A549 (cell line): ENCODE results near the gene SLC25A25. TPM values are rescaled to one million over a fixed set of nuclear protein-coding genes. Genes with fewer than 3 reads are reported as not detected.
A peak's percentile ranks its signal among the peaks of the same experiment; 100 is the strongest.
"Not testable (repeated sequence)": the region's sequence is repeated elsewhere in the genome, so short reads cannot be mapped to it uniquely, and the experiment has no call there.

Experiments used
- ATAC-seq, 2 experiments: fragments of 200-7000 bp in 1 of 2; fragments of >200 bp in 1 of 2; cut with Nextera tagmentation in 1 of 2; cut with Tn5 transposase in 1 of 2; 3 replicates each; pipeline versions ENCODE4 v1.8.0 to v1.9.1; 2018 to 2020; ENCODE audit warnings: mild to moderate bottlenecking in 1 of 2, moderate library complexity in 1 of 2
- CTCF ChIA-PET: fragments of 300-600 bp; sonication (Branson Sonifier 250); formaldehyde crosslinking; extraction: SDS; loops from one replicate; lab custom pipeline; 2021; ENCODE audit warnings: antibody characterized with exemption, inconsistent platforms; lab: Yijun Ruan, JAX
- POLR2A ChIA-PET: fragments of 350-600 bp; formaldehyde crosslinking; extraction: SDS; loops from one replicate; lab custom pipeline; 2021; ENCODE audit warnings: antibody characterized with exemption, inconsistent platforms; lab: Yijun Ruan, JAX
- DNase-seq, 2 experiments: peaks; one replicate each; pipeline versions ENCODE4 v3.0.0 to v3.0.0-alpha.2; 2011 to 2016; ENCODE audit warnings: low read depth in 1 of 2, low spot score in 1 of 2
- FAIRE-seq: peaks from 2 replicates; lab custom pipeline; 2011; peaks lifted over from hg19 to GRCh38; lab: Jason Lieb, UNC
- H3K27ac ChIP-seq, 2 experiments: fragments of >200 bp; sonication (Bioruptor Twin); formaldehyde crosslinking; 3 replicates each; pipeline ENCODE4 v1.5.1; 2016 to 2017
- H3K4me1 ChIP-seq: fragments of >200 bp; sonication (Bioruptor Twin); formaldehyde crosslinking; 3 replicates; pipeline ENCODE4 v1.6.1; 2016
- H3K4me2 ChIP-seq: fragments of >200 bp; sonication (Bioruptor Twin); formaldehyde crosslinking; 3 replicates; pipeline ENCODE4 v1.6.1; 2016
- H3K4me3 ChIP-seq: fragments of >200 bp; sonication (Bioruptor Twin); formaldehyde crosslinking; 3 replicates; pipeline ENCODE4 v1.5.1; 2016
- H3K9me3 ChIP-seq: fragments of >200 bp; sonication (Bioruptor Twin); formaldehyde crosslinking; 3 replicates; pipeline ENCODE4 v1.6.1; 2016
- EP300 ChIP-seq, 2 experiments: fragments of >200 bp; sonication (Bioruptor Twin); formaldehyde crosslinking; IDR thresholded peaks; 2 replicates in 1 of 2; 3 replicates in 1 of 2; pipeline ENCODE4 v1.6.1; 2016 to 2017
- ESRRA ChIP-seq: fragments of 150-350 bp; IDR thresholded peaks from 2 replicates; pipeline ENCODE4 v1.6.1; 2014; ENCODE audit warnings: mild to moderate bottlenecking, low read length, borderline replicate concordance
- GATA3 ChIP-seq: IDR thresholded peaks from 2 replicates; pipeline ENCODE4 v1.6.1; 2012; ENCODE audit warnings: borderline replicate concordance
- HEYL ChIP-seq: fragments of 250-450 bp; sonication (Bioruptor Pico); IDR thresholded peaks from 2 replicates; pipeline ENCODE4 v1.8.0; 2021; ENCODE audit warnings: mild to moderate bottlenecking, moderate library complexity
- HOXB5 ChIP-seq: fragments of 250-450 bp; sonication (Bioruptor Pico); IDR thresholded peaks from 2 replicates; pipeline ENCODE4 v1.5.0; 2020; ENCODE audit warnings: mild to moderate bottlenecking, moderate library complexity
- JUN ChIP-seq, 2 experiments: fragments of >200 bp; sonication (Bioruptor Twin); formaldehyde crosslinking; IDR thresholded peaks; 2 replicates in 1 of 2; 3 replicates in 1 of 2; pipeline ENCODE4 v1.6.1; 2016 to 2017
- MAZ ChIP-seq: fragments of 150-350 bp; IDR thresholded peaks from 2 replicates; pipeline ENCODE4 v1.6.1; 2014; ENCODE audit warnings: antibody characterized with exemption, low read depth, low read length, borderline replicate concordance
- NPAS2 ChIP-seq: fragments of 250-450 bp; sonication (Bioruptor Pico); IDR thresholded peaks from 2 replicates; pipeline ENCODE4 v1.8.0; 2022; ENCODE audit warnings: mild to moderate bottlenecking, moderate library complexity, borderline replicate concordance
- NR3C1 ChIP-seq: fragments of >200 bp; sonication (Bioruptor Twin); formaldehyde crosslinking; IDR thresholded peaks from 3 replicates; pipeline ENCODE4 v1.6.1; 2017
- PHF8 ChIP-seq: fragments of 200-600 bp; sonication (generic); IDR thresholded peaks from 2 replicates; pipeline ENCODE4 v1.6.1; 2016; ENCODE audit warnings: low read depth, mild to moderate bottlenecking, antibody characterized with exemption, moderate library complexity, borderline replicate concordance
- POLR2AphosphoS2 ChIP-seq: conservative IDR thresholded peaks from 2 replicates; pipeline ENCODE4 v1.6.1; 2012; ENCODE audit warnings: low read length, improper control_type of control experiment, inconsistent platforms
- SMC3 ChIP-seq: fragments of >200 bp; sonication (Bioruptor Twin); formaldehyde crosslinking; IDR thresholded peaks from 3 replicates; pipeline ENCODE4 v1.6.1; 2018; ENCODE audit warnings: inconsistent platforms
- TFCP2L1 ChIP-seq: fragments of 250-450 bp; sonication (Bioruptor Pico); IDR thresholded peaks from 2 replicates; pipeline ENCODE4 v1.5.0; 2021; ENCODE audit warnings: mild to moderate bottlenecking
- TP53 ChIP-seq: fragments of 250-450 bp; sonication (Bioruptor Pico); IDR thresholded peaks from 2 replicates; pipeline ENCODE4 v1.5.0; 2021; ENCODE audit warnings: mild to moderate bottlenecking, moderate library complexity
- ZC3H11A ChIP-seq: fragments of 450-650 bp; IDR thresholded peaks from 2 replicates; pipeline ENCODE4 v1.6.1; 2014; ENCODE audit warnings: antibody characterized with exemption, mild to moderate bottlenecking
- WGBS: methylation state at CpG from one replicate; pipeline ENCODE4 v1.1.6; 2017; ENCODE audit errors: missing lambda C conversion rate; 5-methylcytosine and 5-hydroxymethylcytosine counted together
- polyA plus RNA-seq, 4 experiments: library from polyadenylated mRNA; depleted of rRNA in 3 of 4; stranded (reverse); fragments of >200 nt; fragmentation: RNase III in 1 of 4; extraction: RNeasy Plus Mini Kit Qiagen cat#74134 plus additional on column Dnase treatment in 1 of 4; gene quantifications; 2 replicates in 3 of 4; 3 replicates in 1 of 4; pipeline ENCODE4 v1.2.3, GENCODE V29; 2011 to 2017
- TF ChIP-seq, protein P1 (sequence below): IDR thresholded peaks from 2 replicates; pipeline ENCODE4 v1.6.1; 2012
- TF ChIP-seq, protein P2 (sequence below): IDR thresholded peaks from 2 replicates; pipeline ENCODE4 v1.6.1; 2012; ENCODE audit warnings: low read depth, borderline replicate concordance
- TF ChIP-seq, protein P3 (sequence below): fragments of >200 bp; sonication (Bioruptor Twin); formaldehyde crosslinking; IDR thresholded peaks from 3 replicates; pipeline ENCODE4 v1.5.1; 2016
- TF ChIP-seq, protein P4 (sequence below): fragments of 250-450 bp; sonication (Bioruptor Pico); IDR thresholded peaks from 2 replicates; pipeline ENCODE4 v1.5.0; 2020; ENCODE audit warnings: low read depth, mild to moderate bottlenecking, moderate library complexity
- TF ChIP-seq, protein P5 (sequence below): fragments of 450-650 bp; IDR thresholded peaks from 2 replicates; pipeline ENCODE4 v1.6.1; 2014; ENCODE audit warnings: antibody characterized with exemption

Gene SLC25A25
- polyA plus RNA-seq, 2 of the 4 experiments (the other 2 are of a cell fraction) = 7.0 TPM

DNA sequence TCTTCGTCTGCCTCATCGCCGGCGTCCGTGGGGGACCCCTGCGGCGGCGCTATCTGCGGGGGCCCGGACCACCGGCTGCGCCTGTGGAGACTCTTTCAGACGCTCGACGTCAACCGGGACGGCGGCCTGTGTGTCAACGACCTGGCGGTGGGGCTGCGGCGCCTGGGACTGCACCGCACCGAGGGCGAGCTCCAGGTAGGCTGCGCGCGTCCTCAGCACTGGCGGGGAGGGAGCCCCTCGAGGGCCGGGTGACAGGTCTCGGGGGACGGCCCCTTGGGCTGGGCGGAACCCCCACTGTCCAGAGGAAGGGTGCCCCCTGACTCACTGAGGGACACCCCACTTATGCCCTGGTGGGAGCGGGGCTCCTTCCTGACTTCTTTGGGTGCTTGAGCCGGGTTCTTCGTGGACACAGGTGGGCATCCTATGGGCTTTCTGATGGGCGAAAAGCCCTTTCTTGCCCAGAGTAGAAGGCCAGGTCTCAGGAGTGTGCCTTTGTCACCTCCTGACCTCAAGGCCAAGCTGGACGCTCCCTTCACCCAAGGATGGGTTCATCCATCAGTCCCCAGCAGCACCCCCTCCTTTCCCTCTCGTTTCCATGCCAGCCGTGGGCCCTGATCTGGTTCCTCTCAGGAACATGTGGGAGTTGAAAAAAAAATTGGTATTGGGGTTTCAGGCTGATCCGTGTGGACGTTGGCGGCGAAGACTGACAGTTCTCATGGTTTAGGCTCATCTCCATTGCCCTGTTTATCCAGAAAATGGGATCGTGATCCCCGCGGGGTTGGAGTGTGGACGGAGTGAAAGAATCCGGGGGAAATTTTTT is 564 bp downstream of the SLC25A25 start:
- POLR2A ChIA-PET = interaction anchor here (0.5 to 2.2 kb wide), 7 partner anchors 10 to 324 kb away, joined by 3 to 15 read pairs (median 4); no protein-coding TSS in a partner anchor
- H3K4me3 ChIP-seq = peak overlapping the region; percentile 84
- DNase-seq (no peak), ATAC-seq (peak in 1 of 2 experiments; percentile 45; a peak in 3 of 6 replicates), FAIRE-seq (no peak)
- H3K4me1 ChIP-seq = peaks cover 45% of the 10 kb centered on the region
- CTCF ChIA-PET = interaction anchor here (0.5 to 7.4 kb wide), 10 partner anchors 10 to 291 kb away, joined by 3 to 46 read pairs (median 4); no protein-coding TSS in a partner anchor
- H3K4me2 ChIP-seq = peak overlapping the region; percentile 89
- 3% methylated on average over 33 of the region's 50 CpGs for WGBS
- no peaks in the 10 kb centered on the region for H3K9me3 ChIP-seq
- TF ChIP-seq TP53 (CRISPR knock-in tag) (no peak), NPAS2 (no peak), PHF8 (peak; percentile 24; the same call in 1 of the 2 replicates), JUN (IDR thresholded peaks at IDR 0.05) (peak in 1 of 2 experiments; percentile 1; a peak in 2 of 5 replicates)
- TF ChIP-seq, protein P1, sequence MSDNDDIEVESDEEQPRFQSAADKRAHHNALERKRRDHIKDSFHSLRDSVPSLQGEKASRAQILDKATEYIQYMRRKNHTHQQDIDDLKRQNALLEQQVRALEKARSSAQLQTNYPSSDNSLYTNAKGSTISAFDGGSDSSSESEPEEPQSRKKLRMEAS = peak; percentile 9
- peak overlapping the region; percentile 81 to 91 for H3K27ac ChIP-seq

DNA sequence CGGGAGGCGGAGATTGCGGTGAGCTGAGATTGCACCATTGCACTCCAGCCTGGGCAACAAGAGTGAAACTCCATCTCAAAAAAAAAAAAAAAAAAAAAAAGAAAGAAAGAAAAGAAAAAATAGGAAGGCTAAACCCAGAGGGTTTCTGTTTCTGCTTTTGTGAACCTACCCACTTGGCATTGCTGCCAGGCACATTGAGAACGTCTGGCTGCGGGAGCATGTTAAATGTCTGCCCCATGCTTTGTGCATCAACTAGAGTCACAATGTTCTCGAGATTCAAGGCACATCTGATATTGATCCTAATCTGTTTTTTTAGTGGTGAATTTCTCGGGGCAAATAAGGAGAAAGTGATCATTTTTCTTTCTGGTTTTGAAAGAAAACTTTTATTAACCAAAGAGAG is 2.8 kb downstream of the SLC25A25 start:
- H3K9me3 ChIP-seq = no peaks in the 10 kb centered on the region
- FAIRE-seq (no peak), DNase-seq (no peak), ATAC-seq (no peak)
- POLR2A ChIA-PET = no interaction called here
- H3K4me3 ChIP-seq = no peak overlapping the region
- H3K4me2 ChIP-seq = no peak overlapping the region
- H3K27ac ChIP-seq = peak overlapping the region in 1 of 2 experiments; percentile 6; a peak in 1 of 6 replicates
- no peak for TF ChIP-seq PHF8
- TF ChIP-seq, protein P2, sequence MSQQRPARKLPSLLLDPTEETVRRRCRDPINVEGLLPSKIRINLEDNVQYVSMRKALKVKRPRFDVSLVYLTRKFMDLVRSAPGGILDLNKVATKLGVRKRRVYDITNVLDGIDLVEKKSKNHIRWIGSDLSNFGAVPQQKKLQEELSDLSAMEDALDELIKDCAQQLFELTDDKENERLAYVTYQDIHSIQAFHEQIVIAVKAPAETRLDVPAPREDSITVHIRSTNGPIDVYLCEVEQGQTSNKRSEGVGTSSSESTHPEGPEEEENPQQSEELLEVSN = no peak
- TF ChIP-seq SMC3 = no peak
- no peak for TF ChIP-seq MAZ
- TF ChIP-seq, protein P3, sequence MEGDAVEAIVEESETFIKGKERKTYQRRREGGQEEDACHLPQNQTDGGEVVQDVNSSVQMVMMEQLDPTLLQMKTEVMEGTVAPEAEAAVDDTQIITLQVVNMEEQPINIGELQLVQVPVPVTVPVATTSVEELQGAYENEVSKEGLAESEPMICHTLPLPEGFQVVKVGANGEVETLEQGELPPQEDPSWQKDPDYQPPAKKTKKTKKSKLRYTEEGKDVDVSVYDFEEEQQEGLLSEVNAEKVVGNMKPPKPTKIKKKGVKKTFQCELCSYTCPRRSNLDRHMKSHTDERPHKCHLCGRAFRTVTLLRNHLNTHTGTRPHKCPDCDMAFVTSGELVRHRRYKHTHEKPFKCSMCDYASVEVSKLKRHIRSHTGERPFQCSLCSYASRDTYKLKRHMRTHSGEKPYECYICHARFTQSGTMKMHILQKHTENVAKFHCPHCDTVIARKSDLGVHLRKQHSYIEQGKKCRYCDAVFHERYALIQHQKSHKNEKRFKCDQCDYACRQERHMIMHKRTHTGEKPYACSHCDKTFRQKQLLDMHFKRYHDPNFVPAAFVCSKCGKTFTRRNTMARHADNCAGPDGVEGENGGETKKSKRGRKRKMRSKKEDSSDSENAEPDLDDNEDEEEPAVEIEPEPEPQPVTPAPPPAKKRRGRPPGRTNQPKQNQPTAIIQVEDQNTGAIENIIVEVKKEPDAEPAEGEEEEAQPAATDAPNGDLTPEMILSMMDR = no peak
- TF ChIP-seq NR3C1 = no peak
- no peak for TF ChIP-seq HEYL (CRISPR knock-in tag)
- TF ChIP-seq, protein P4, sequence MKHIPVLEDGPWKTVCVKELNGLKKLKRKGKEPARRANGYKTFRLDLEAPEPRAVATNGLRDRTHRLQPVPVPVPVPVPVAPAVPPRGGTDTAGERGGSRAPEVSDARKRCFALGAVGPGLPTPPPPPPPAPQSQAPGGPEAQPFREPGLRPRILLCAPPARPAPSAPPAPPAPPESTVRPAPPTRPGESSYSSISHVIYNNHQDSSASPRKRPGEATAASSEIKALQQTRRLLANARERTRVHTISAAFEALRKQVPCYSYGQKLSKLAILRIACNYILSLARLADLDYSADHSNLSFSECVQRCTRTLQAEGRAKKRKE (CRISPR knock-in tag) = no peak
- no peak for TF ChIP-seq EP300 (IDR thresholded peaks at IDR 0.05)
- TF ChIP-seq HOXB5 (CRISPR knock-in tag) = no peak
- TF ChIP-seq ZC3H11A = no peak
- no peak for TF ChIP-seq GATA3
- TF ChIP-seq ESRRA = no peak
- TF ChIP-seq, protein P5, sequence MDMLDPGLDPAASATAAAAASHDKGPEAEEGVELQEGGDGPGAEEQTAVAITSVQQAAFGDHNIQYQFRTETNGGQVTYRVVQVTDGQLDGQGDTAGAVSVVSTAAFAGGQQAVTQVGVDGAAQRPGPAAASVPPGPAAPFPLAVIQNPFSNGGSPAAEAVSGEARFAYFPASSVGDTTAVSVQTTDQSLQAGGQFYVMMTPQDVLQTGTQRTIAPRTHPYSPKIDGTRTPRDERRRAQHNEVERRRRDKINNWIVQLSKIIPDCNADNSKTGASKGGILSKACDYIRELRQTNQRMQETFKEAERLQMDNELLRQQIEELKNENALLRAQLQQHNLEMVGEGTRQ = no peak
- TF ChIP-seq TFCP2L1 = no peak
- no peak for TF ChIP-seq POLR2AphosphoS2
- WGBS = 92% methylated on average over 7 of the region's 7 CpGs
- peaks cover 46% of the 10 kb centered on the region for H3K4me1 ChIP-seq
- CTCF ChIA-PET = interaction anchor here (0.8 to 1.7 kb wide), 2 partner anchors 21 to 127 kb away, joined by 3 to 11 read pairs; no protein-coding TSS in a partner anchor

DNA sequence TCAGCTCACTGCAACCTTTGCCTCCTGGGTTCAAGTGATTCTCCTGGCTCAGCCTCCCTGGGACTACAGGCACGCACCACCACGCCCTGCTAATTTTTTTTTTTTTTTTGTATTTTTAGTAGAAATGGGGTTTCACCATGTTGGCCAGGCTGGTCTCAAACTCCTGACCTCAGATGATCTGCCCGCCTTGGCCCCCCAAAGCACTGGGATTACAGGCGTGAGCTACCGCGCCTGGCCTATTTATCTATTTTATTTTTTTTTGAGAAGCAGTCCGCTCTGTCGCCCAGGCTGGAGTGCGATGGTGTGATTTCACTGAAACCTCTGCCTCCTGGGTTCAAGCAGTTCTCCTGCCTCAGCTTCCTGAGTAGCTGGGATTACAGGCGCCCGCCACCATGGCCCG is 3.4 kb downstream of the SLC25A25 start:
- Histone ChIP-seq H3K4me2 (peak overlapping the region; percentile 67; the same call in 2 of the 3 replicates), H3K27ac (peak overlapping the region; percentile 59 to 83; a peak in 5 of 6 replicates), H3K4me1 (peaks cover 40% of the 10 kb centered on the region)
- FAIRE-seq, H3K9me3 ChIP-seq, POLR2A ChIA-PET, DNase-seq, ATAC-seq, H3K4me3 ChIP-seq: not testable (repeated sequence)
- CTCF ChIA-PET = interaction anchor here (0.8 to 2.0 kb wide), 5 partner anchors 12 to 128 kb away, joined by 3 to 11 read pairs (median 6); no protein-coding TSS in a partner anchor
- 96% methylated on average over 12 of the region's 12 CpGs for WGBS
